Measurements from ENCODE around the gene TUBA4A.
"Not testable (repeated sequence)": the region's sequence is repeated elsewhere in the genome, so short reads cannot be mapped to it uniquely, and the experiment has no call there.

TUBA4A gene

GRCh38 chr2:219209236-219210195 is 44.2 kb downstream of the TUBA4A start:
- no peak for DNase-seq

- no peak for DNase-seq
Measured at GRCh38 chr2:219207884-219208740, 45.6 kb downstream of the TUBA4A start.

GRCh38 chr2:219207134-219207883 is 46.4 kb downstream of the TUBA4A start:
- no peak for DNase-seq

- peak; percentile 79 to 86 for DNase-seq
Measured at GRCh38 chr2:219206328-219207133, 47.2 kb downstream of the TUBA4A start, which contains the start of gene ZFAND2B. ZFAND2B (plus strand) TSS chr2:219206782; CDS start chr2:219206988, 206 bp downstream.

GRCh38 chr2:219205981-219206327 is 47.8 kb downstream of the TUBA4A start:
- no peak for DNase-seq

GRCh38 chr2:219205165-219205538 is 48.6 kb downstream of the TUBA4A start:
- DNase-seq = no peak

GRCh38 chr2:219204425-219205164 is 49.1 kb downstream of the TUBA4A start:
- DNase-seq = no peak

- not testable (repeated sequence) for DNase-seq
Measured at GRCh38 chr2:219201331-219201730, 52.4 kb downstream of the TUBA4A start.

GRCh38 chr2:219200502-219201326 is 53.0 kb downstream of the TUBA4A start:
- DNase-seq = not testable (repeated sequence)

All from SW 1271 (cell line).